ENCODE measurements around the gene TPRG1L.
A peak's percentile ranks its signal among the peaks of the same experiment; 100 is the strongest.

The TPRG1L gene

DNA sequence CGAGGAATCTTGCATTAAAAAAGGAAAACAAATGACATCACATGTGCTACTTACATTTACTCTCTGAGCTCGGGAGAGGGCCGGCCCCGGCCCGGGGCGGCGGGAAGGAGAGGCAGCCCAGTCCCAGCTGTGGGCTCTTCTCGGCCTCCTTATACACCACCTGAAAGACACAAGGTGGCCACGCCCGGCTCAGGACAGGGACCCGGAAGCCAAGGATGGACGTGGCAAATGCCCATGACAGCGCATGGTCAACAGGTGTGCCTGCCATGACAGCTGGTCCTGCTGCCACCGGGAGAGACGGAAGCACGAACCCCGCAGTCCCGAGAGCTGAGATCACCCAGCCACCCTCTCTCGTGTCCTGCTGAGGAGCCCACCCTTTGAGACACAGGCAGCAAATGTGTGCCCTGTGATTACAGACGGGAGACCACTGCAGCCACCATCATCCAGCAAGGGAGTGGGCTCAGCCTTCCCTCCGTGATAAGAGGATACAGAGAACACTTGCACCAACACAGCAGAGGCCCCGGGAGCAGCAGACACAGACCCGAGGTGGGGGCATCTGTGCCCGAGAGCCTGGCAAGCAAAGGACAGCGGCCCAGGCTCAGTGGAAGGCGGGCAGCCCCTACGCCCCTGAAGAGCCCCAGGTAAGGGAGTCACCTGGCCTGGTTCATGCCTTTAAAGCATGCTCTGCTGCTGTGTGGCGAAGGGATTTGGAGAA lies 8.7 kb downstream of the TPRG1L start:
- H3K9ac ChIP-seq (ENCODE audit: low read length), result no peak overlapping the region
- H3K4me2 ChIP-seq (ENCODE audit: low read length, poor library complexity, severe bottlenecking), result no peak overlapping the region
- H3K36me3 ChIP-seq (ENCODE audit: control insufficient read depth in 1 of 2, insufficient read depth in 2 of 2, low read depth in 1 of 2, low read length in 2 of 2), result peaks cover 91% of the 10 kb centered on the region in 2 experiments
- no peak overlapping the region for H2BK5ac ChIP-seq (ENCODE audit: low read depth, low read length, poor library complexity, severe bottlenecking)
- no peak overlapping the region for H3K18ac ChIP-seq (ENCODE audit: low read depth in 1 of 2, low read length in 2 of 2)
- H3K27ac ChIP-seq (ENCODE audit: low read length, poor library complexity, severe bottlenecking), result no peak overlapping the region
- DNase-seq, result no peak
- no peak overlapping the region for H3K14ac ChIP-seq (ENCODE audit: low read length in 2 of 2)
- H3K23ac ChIP-seq (ENCODE audit: low read length in 2 of 2), result no peak overlapping the region
- H4K91ac ChIP-seq (ENCODE audit: low read length), result no peak overlapping the region
- H3K9me3 ChIP-seq (ENCODE audit: control insufficient read depth, low read length), result no peaks in the 10 kb centered on the region
- H2AK5ac ChIP-seq (ENCODE audit: low read length, severe bottlenecking), result no peak overlapping the region
- H4K8ac ChIP-seq (ENCODE audit: low read length), result no peak overlapping the region
- peaks cover 8% of the 10 kb centered on the region for H3K79me1 ChIP-seq (replicated peaks; ENCODE audit: low read length, poor library complexity, severe bottlenecking)
- no peak overlapping the region for H3K4me3 ChIP-seq (ENCODE audit: insufficient read depth in 1 of 2, low read depth in 1 of 2, low read length in 2 of 2)
- WGBS, result 95% methylated on average over 28 of the region's 28 CpGs
- no peak overlapping the region for H2BK120ac ChIP-seq (ENCODE audit: low read depth, low read length)
- H3K27me3 ChIP-seq (ENCODE audit: control insufficient read depth in 1 of 2, insufficient read depth in 1 of 2, low read length in 2 of 2), result no peaks in the 10 kb centered on the region
- H2BK12ac ChIP-seq (ENCODE audit: low read length in 2 of 2), result no peak overlapping the region
- H2BK15ac ChIP-seq (ENCODE audit: low read depth, poor library complexity, severe bottlenecking), result no peak overlapping the region
- no peak overlapping the region for H2AFZ ChIP-seq (ENCODE audit: low read depth, low read length)
- peaks cover 1% of the 10 kb centered on the region for H3K4me1 ChIP-seq (ENCODE audit: control insufficient read depth, insufficient read depth, low read depth, low read length)
- no peak overlapping the region for H3K4ac ChIP-seq (ENCODE audit: low read depth in 1 of 2, low read length in 2 of 2)

DNA sequence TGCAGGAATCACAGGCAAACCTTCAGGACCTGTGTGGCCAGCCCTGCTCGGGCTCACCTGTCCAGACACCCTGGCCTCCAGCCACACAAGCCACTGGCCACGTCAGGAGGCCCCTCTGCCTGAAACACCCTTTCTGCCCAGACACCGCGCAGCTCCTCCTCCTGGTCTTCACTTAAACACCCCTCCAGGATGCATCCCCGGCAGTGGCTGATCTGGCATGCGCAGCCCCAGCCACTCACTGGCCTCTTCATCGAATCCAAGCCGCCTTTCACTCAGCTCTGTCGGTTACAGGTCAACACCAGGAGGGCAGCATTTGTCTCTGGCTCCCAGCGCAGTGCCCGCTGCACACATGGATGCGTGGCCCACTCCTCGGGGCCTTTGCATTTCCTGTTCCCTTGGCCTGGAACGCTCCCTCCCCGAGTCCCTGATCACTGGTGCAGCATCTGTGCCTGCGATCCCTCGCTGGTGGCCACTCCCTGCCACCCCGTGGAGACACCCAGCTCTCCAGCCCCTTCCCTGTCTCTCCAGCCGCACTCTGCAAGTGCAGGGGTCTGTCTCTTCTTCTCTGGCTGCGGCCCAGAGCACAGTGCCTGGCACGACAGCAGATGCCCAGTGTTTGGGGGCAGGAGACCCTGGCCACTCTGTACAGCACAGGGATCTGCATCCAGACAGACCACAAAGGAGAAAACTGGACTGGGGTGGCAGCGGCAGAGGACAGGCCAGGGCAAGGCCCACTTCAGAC lies 9.4 kb downstream of the TPRG1L start:
- H3K27me3 ChIP-seq (ENCODE audit: control insufficient read depth in 1 of 2, insufficient read depth in 1 of 2, low read length in 2 of 2), result no peaks in the 10 kb centered on the region
- H2BK5ac ChIP-seq (ENCODE audit: low read depth, low read length, poor library complexity, severe bottlenecking), result no peak overlapping the region
- no peak overlapping the region for H4K8ac ChIP-seq (ENCODE audit: low read length)
- WGBS, result 96% methylated on average over 22 of the region's 22 CpGs
- H3K27ac ChIP-seq (ENCODE audit: low read length, poor library complexity, severe bottlenecking), result no peak overlapping the region
- peaks cover 8% of the 10 kb centered on the region for H3K79me1 ChIP-seq (replicated peaks; ENCODE audit: low read length, poor library complexity, severe bottlenecking)
- H3K4me1 ChIP-seq (ENCODE audit: control insufficient read depth, insufficient read depth, low read depth, low read length), result peaks cover 1% of the 10 kb centered on the region
- H3K9me3 ChIP-seq (ENCODE audit: control insufficient read depth, low read length), result no peaks in the 10 kb centered on the region
- H4K91ac ChIP-seq (ENCODE audit: low read length), result no peak overlapping the region
- H2BK12ac ChIP-seq (ENCODE audit: low read length in 2 of 2), result no peak overlapping the region
- H3K9ac ChIP-seq (ENCODE audit: low read length), result no peak overlapping the region
- no peak overlapping the region for H2BK120ac ChIP-seq (ENCODE audit: low read depth, low read length)
- no peak overlapping the region for H3K4me2 ChIP-seq (ENCODE audit: low read length, poor library complexity, severe bottlenecking)
- H2AFZ ChIP-seq (ENCODE audit: low read depth, low read length), result no peak overlapping the region
- DNase-seq, result no peak
- no peak overlapping the region for H3K4ac ChIP-seq (ENCODE audit: low read depth in 1 of 2, low read length in 2 of 2)
- H3K4me3 ChIP-seq (ENCODE audit: insufficient read depth in 1 of 2, low read depth in 1 of 2, low read length in 2 of 2), result no peak overlapping the region
- no peak overlapping the region for H2BK15ac ChIP-seq (ENCODE audit: low read depth, poor library complexity, severe bottlenecking)
- no peak overlapping the region for H3K18ac ChIP-seq (ENCODE audit: low read depth in 1 of 2, low read length in 2 of 2)
- H3K23ac ChIP-seq (ENCODE audit: low read length in 2 of 2), result no peak overlapping the region
- no peak overlapping the region for H2AK5ac ChIP-seq (ENCODE audit: low read length, severe bottlenecking)
- H3K36me3 ChIP-seq (ENCODE audit: control insufficient read depth in 1 of 2, insufficient read depth in 2 of 2, low read depth in 1 of 2, low read length in 2 of 2), result peaks cover 91% of the 10 kb centered on the region in 2 experiments
- no peak overlapping the region for H3K14ac ChIP-seq (ENCODE audit: low read length in 2 of 2)

DNA sequence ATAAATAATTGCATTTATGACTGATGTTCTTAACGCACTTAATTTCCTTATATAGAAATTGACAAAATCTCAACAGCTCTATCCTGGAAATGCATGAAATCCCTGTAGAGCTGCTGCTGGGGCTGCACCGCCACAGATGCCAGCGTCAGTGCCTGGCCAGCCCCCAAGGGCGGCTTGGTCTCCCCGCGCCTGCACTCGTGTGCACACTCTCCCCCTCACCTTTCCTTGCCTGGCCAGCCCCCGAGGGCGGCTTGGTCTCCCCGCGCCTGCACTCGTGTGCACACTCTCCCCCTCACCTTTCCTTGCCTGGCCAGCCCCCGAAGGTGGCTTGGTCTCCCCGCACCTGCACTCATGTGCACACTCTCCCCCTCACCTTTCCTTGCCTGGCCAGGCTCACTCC lies 11.3 kb downstream of the TPRG1L start:
- Histone ChIP-seq H3K23ac (ENCODE audit: low read length in 2 of 2) (no peak overlapping the region), H3K4me1 (ENCODE audit: control insufficient read depth, insufficient read depth, low read depth, low read length) (peaks cover 1% of the 10 kb centered on the region), H3K14ac (ENCODE audit: low read length in 2 of 2) (no peak overlapping the region), H2BK12ac (ENCODE audit: low read length in 2 of 2) (no peak overlapping the region), H3K9ac (ENCODE audit: low read length) (no peak overlapping the region), H3K27me3 (ENCODE audit: control insufficient read depth in 1 of 2, insufficient read depth in 1 of 2, low read length in 2 of 2) (no peaks in the 10 kb centered on the region), H2BK120ac (ENCODE audit: low read depth, low read length) (no peak overlapping the region), H3K79me1 (replicated peaks; ENCODE audit: low read length, poor library complexity, severe bottlenecking) (peaks cover 4% of the 10 kb centered on the region), H3K9me3 (ENCODE audit: control insufficient read depth, low read length) (no peaks in the 10 kb centered on the region), H2AK5ac (ENCODE audit: low read length, severe bottlenecking) (no peak overlapping the region), H3K36me3 (ENCODE audit: control insufficient read depth in 1 of 2, insufficient read depth in 2 of 2, low read depth in 1 of 2, low read length in 2 of 2) (peaks cover 79 to 92% of the 10 kb centered on the region in 2 experiments), H3K4me2 (ENCODE audit: low read length, poor library complexity, severe bottlenecking) (no peak overlapping the region), H3K4ac (ENCODE audit: low read depth in 1 of 2, low read length in 2 of 2) (no peak overlapping the region), H3K18ac (ENCODE audit: low read depth in 1 of 2, low read length in 2 of 2) (no peak overlapping the region), H2BK5ac (ENCODE audit: low read depth, low read length, poor library complexity, severe bottlenecking) (no peak overlapping the region), H3K4me3 (ENCODE audit: insufficient read depth in 1 of 2, low read depth in 1 of 2, low read length in 2 of 2) (no peak overlapping the region), H4K91ac (ENCODE audit: low read length) (no peak overlapping the region), H3K27ac (ENCODE audit: low read length, poor library complexity, severe bottlenecking) (no peak overlapping the region), H2BK15ac (ENCODE audit: low read depth, poor library complexity, severe bottlenecking) (no peak overlapping the region), H2AFZ (ENCODE audit: low read depth, low read length) (no peak overlapping the region), H4K8ac (ENCODE audit: low read length) (no peak overlapping the region)
- DNase-seq, result no peak
- WGBS, result over 99% methylated on average over 14 of the region's 14 CpGs

DNA sequence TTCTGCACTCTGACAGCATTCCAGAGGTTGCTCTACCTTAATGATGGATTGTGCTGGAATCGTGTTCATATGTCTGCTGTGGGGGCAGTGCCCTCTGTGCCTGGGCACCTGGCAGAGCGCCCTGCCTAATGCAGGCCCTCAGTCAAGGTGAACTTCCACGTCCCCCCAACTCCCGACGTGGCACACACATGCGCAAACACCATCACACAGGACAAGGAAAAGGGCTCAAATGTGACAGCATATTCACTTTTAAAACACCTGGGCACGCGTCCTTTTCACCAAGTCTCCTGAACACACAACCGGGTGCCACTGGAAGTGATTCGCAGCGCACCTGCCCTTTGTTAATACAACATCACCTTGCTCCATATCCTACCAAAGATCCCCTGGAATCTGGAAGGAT lies 11.7 kb downstream of the TPRG1L start:
- Histone ChIP-seq H3K14ac (ENCODE audit: low read length in 2 of 2) (no peak overlapping the region), H3K18ac (ENCODE audit: low read depth in 1 of 2, low read length in 2 of 2) (no peak overlapping the region), H2BK15ac (ENCODE audit: low read depth, poor library complexity, severe bottlenecking) (no peak overlapping the region), H4K91ac (ENCODE audit: low read length) (no peak overlapping the region), H2AFZ (ENCODE audit: low read depth, low read length) (no peak overlapping the region), H4K8ac (ENCODE audit: low read length) (no peak overlapping the region), H3K79me1 (replicated peaks; ENCODE audit: low read length, poor library complexity, severe bottlenecking) (peaks cover 7% of the 10 kb centered on the region), H2BK12ac (ENCODE audit: low read length in 2 of 2) (no peak overlapping the region), H3K36me3 (ENCODE audit: control insufficient read depth in 1 of 2, insufficient read depth in 2 of 2, low read depth in 1 of 2, low read length in 2 of 2) (peaks cover 80 to 92% of the 10 kb centered on the region in 2 experiments), H3K4ac (ENCODE audit: low read depth in 1 of 2, low read length in 2 of 2) (no peak overlapping the region), H2AK5ac (ENCODE audit: low read length, severe bottlenecking) (no peak overlapping the region), H3K9ac (ENCODE audit: low read length) (no peak overlapping the region), H3K9me3 (ENCODE audit: control insufficient read depth, low read length) (no peaks in the 10 kb centered on the region), H3K4me1 (ENCODE audit: control insufficient read depth, insufficient read depth, low read depth, low read length) (peaks cover 1% of the 10 kb centered on the region), H3K4me3 (ENCODE audit: insufficient read depth in 1 of 2, low read depth in 1 of 2, low read length in 2 of 2) (peak overlapping the region in 1 of 2 experiments; percentile 20), H3K23ac (ENCODE audit: low read length in 2 of 2) (no peak overlapping the region), H3K4me2 (ENCODE audit: low read length, poor library complexity, severe bottlenecking) (no peak overlapping the region), H2BK120ac (ENCODE audit: low read depth, low read length) (no peak overlapping the region), H3K27me3 (ENCODE audit: control insufficient read depth in 1 of 2, insufficient read depth in 1 of 2, low read length in 2 of 2) (no peaks in the 10 kb centered on the region), H3K27ac (ENCODE audit: low read length, poor library complexity, severe bottlenecking) (no peak overlapping the region), H2BK5ac (ENCODE audit: low read depth, low read length, poor library complexity, severe bottlenecking) (no peak overlapping the region)
- 96% methylated on average over 11 of the region's 11 CpGs for WGBS
- DNase-seq, result no peak

All from mesenchymal stem cell (in vitro differentiated cells and primary cell).